Measurements from ENCODE around the gene CCDC33. TPM values are rescaled to one million over a fixed set of nuclear protein-coding genes. Genes with fewer than 3 reads are reported as not detected.

The CCDC33 gene
- total RNA-seq, 1 experiment from 2014 or later, result 2.7 TPM

- Mint-ChIP-seq H3K9me3 (ENCODE audit: low read depth, unreplicated experiment) (no peaks in the 10 kb centered on the region), H3K4me3 (ENCODE audit: low read depth, unreplicated experiment) (peak overlapping the region; percentile 46), H3K27me3 (ENCODE audit: unreplicated experiment) (no peaks in the 10 kb centered on the region), H3K27ac (ENCODE audit: unreplicated experiment) (peak overlapping the region; percentile 93), H3K4me1 (ENCODE audit: low read depth, unreplicated experiment) (peaks cover 63% of the 10 kb centered on the region), H3K36me3 (ENCODE audit: insufficient read depth, unreplicated experiment) (peaks cover 34% of the 10 kb centered on the region)
- no peak for DNase-seq
- intact Hi-C loops (cut with micrococcal nuclease; ENCODE audit: unreplicated experiment), result loop anchor here (5.0 kb wide), 4 partner anchors 35 to 450 kb away; partner anchors contain the start of gene CCDC33
- CTCF ChIA-PET, result no interaction called here
- TF ChIP-seq CTCF (IDR thresholded peaks at IDR 0.05; ENCODE audit: unreplicated experiment), result no peak
- BruUV-seq (replicated peaks), result no TSS peak
Observed at GRCh38 chr15:74201710-74202420, 34.3 kb upstream of the CCDC33 start.

GRCh38 chr15:74202452-74203401, 33.4 kb upstream of the CCDC33 start, which contains the start of gene STRA6:
Gene STRA6 (minus strand): TSS chr15:74202787. CDS start chr15:74202267, 520 bp downstream.
- no peaks in the 10 kb centered on the region for H3K27me3 Mint-ChIP-seq (ENCODE audit: unreplicated experiment)
- TSS peak; percentile 91 for BruUV-seq (replicated peaks)
- peak; percentile 77 for DNase-seq
- peak within 1 kb of the TSS; percentile 56 for H3K4me3 Mint-ChIP-seq (ENCODE audit: low read depth, unreplicated experiment)
- CTCF ChIA-PET, result interaction anchor here (0.8 to 1.6 kb wide), 6 partner anchors 9 to 105 kb away, joined by 3 to 13 read pairs (median 4); partner anchors contain the start of gene ISLR
- intact Hi-C loops (cut with micrococcal nuclease; ENCODE audit: unreplicated experiment), result loop anchor here (5.0 kb wide), 4 partner anchors 35 to 450 kb away; partner anchors contain the start of gene CCDC33
- peak within 1 kb of the TSS; percentile 93 for H3K27ac Mint-ChIP-seq (ENCODE audit: unreplicated experiment)
- no peak for TF ChIP-seq CTCF (IDR thresholded peaks at IDR 0.05; ENCODE audit: unreplicated experiment)
- H3K9me3 Mint-ChIP-seq (ENCODE audit: low read depth, unreplicated experiment), result no peaks in the 10 kb centered on the region
- peaks cover 34% of the 10 kb centered on the region for H3K36me3 Mint-ChIP-seq (ENCODE audit: insufficient read depth, unreplicated experiment)
- peaks cover 58% of the 10 kb centered on the region for H3K4me1 Mint-ChIP-seq (ENCODE audit: low read depth, unreplicated experiment)

GRCh38 chr15:74203914-74204431, 32.2 kb upstream of the CCDC33 start:
- Mint-ChIP-seq H3K4me1 (ENCODE audit: low read depth, unreplicated experiment) (peaks cover 56% of the 10 kb centered on the region), H3K27ac (ENCODE audit: unreplicated experiment) (no peak overlapping the region), H3K36me3 (ENCODE audit: insufficient read depth, unreplicated experiment) (peaks cover 34% of the 10 kb centered on the region), H3K27me3 (ENCODE audit: unreplicated experiment) (peaks cover 9% of the 10 kb centered on the region), H3K4me3 (ENCODE audit: low read depth, unreplicated experiment) (peak overlapping the region; percentile 56), H3K9me3 (ENCODE audit: low read depth, unreplicated experiment) (no peaks in the 10 kb centered on the region)
- intact Hi-C loops (cut with micrococcal nuclease; ENCODE audit: unreplicated experiment), result loop anchor here (5.0 kb wide), 4 partner anchors 33 to 448 kb away; partner anchors contain the start of gene CCDC33
- TF ChIP-seq CTCF (IDR thresholded peaks at IDR 0.05; ENCODE audit: unreplicated experiment), result no peak
- DNase-seq, result no peak
- CTCF ChIA-PET, result interaction anchor here (1.6 kb wide), 1 partner anchor 104 kb away, joined by 13 read pairs; no protein-coding TSS in a partner anchor
- no TSS peak for BruUV-seq (replicated peaks)

GRCh38 chr15:74205582-74205947, 30.6 kb upstream of the CCDC33 start:
- Mint-ChIP-seq H3K9me3 (ENCODE audit: low read depth, unreplicated experiment) (no peaks in the 10 kb centered on the region), H3K27me3 (ENCODE audit: unreplicated experiment) (peaks cover 9% of the 10 kb centered on the region), H3K4me3 (ENCODE audit: low read depth, unreplicated experiment) (no peak overlapping the region), H3K36me3 (ENCODE audit: insufficient read depth, unreplicated experiment) (peaks cover 26% of the 10 kb centered on the region), H3K27ac (ENCODE audit: unreplicated experiment) (no peak overlapping the region), H3K4me1 (ENCODE audit: low read depth, unreplicated experiment) (peaks cover 53% of the 10 kb centered on the region)
- no peak for TF ChIP-seq CTCF (IDR thresholded peaks at IDR 0.05; ENCODE audit: unreplicated experiment)
- CTCF ChIA-PET, result no interaction called here
- BruUV-seq (replicated peaks), result no TSS peak
- DNase-seq, result no peak
- intact Hi-C loops (cut with micrococcal nuclease; ENCODE audit: unreplicated experiment), result no loop called here

Measured in Calu3 (cell line).